PC-3 (cell line): Measurements from ENCODE around the gene CIAO2A. TPM values are rescaled to one million over a fixed set of nuclear protein-coding genes. Genes with fewer than 3 reads are reported as not detected.

ENCODE experiments used
- ATAC-seq: fragments of 200-7000 bp; cut with Tn5 transposase; 2 replicates; pipeline ENCODE4 v1.9.1; 2020; ENCODE audit warnings: mild to moderate bottlenecking, moderate library complexity
- BruUV-seq: library from RNA; stranded (reverse); fragments of 400-500 nt; replicated peaks from 2 replicates; lab custom pipeline; 2021; lab: Mats Ljungman, UMichigan
- CTCF ChIA-PET: fragments of 300-600 bp; sonication (Branson Sonifier 250); formaldehyde crosslinking; loops from one replicate; lab custom pipeline; 2022; ENCODE audit warnings: antibody characterized with exemption; lab: Charles Lee
- POLR2A ChIA-PET: fragments of 300-600 bp; sonication (Branson Sonifier 250); formaldehyde crosslinking; loops from one replicate; lab custom pipeline; 2022; ENCODE audit warnings: antibody characterized with exemption; ENCODE audit not compliant: unreplicated experiment; lab: Charles Lee
- DNase-seq: peaks from one replicate; pipeline ENCODE4 v3.0.0-alpha.2; 2015
- H2AFZ ChIP-seq: fragments of 300-600 bp; sonication (generic); 2 replicates; pipeline ENCODE4 v1.6.0; 2016; ENCODE audit warnings: antibody characterized with exemption, low read length
- H3F3A ChIP-seq: fragments of 300-600 bp; sonication (generic); one replicate; pipeline ENCODE4 v1.6.0; 2017; ENCODE audit warnings: antibody characterized with exemption, low read length, control low read depth, mild to moderate bottlenecking; ENCODE audit not compliant: unreplicated experiment
- H3K27ac ChIP-seq: fragments of 300-600 bp; sonication (generic); 2 replicates; pipeline ENCODE4 v1.5.1; 2016; ENCODE audit warnings: mild to moderate bottlenecking, low read length
- H3K27me3 ChIP-seq: fragments of 300-600 bp; sonication (generic); 2 replicates; pipeline ENCODE4 v1.6.1; 2016; ENCODE audit warnings: low read length, mixed read lengths
- H3K36me3 ChIP-seq: fragments of 300-600 bp; sonication (generic); 2 replicates; pipeline ENCODE4 v1.6.1; 2016; ENCODE audit warnings: low read depth, mixed run types, low read length, mixed read lengths
- H3K4me1 ChIP-seq: fragments of 300-600 bp; sonication (generic); 2 replicates; pipeline ENCODE4 v1.5.1; 2016; ENCODE audit warnings: low read length; ENCODE audit not compliant: insufficient read depth
- H3K4me2 ChIP-seq: fragments of 300-600 bp; sonication (generic); 2 replicates; pipeline ENCODE4 v1.6.0; 2016; ENCODE audit warnings: low read length
- H3K4me3 ChIP-seq: fragments of 300-600 bp; sonication (generic); 2 replicates; pipeline ENCODE4 v1.5.1; 2016; ENCODE audit warnings: mild to moderate bottlenecking, low read length, mixed read lengths
- H3K79me2 ChIP-seq: fragments of 300-600 bp; sonication (generic); 2 replicates; pipeline ENCODE4 v1.6.1; 2017; ENCODE audit warnings: low read length, mixed read lengths
- H3K9ac ChIP-seq: fragments of 300-600 bp; sonication (generic); 2 replicates; pipeline ENCODE4 v1.6.0; 2016; ENCODE audit warnings: mild to moderate bottlenecking, low read length
- H3K9me2 ChIP-seq: fragments of 300-600 bp; sonication (generic); replicated peaks from 2 replicates; pipeline ENCODE4 v1.6.1; 2016; ENCODE audit warnings: mixed run types, low read length, mixed read lengths
- H3K9me3 ChIP-seq: fragments of 300-600 bp; sonication (generic); 2 replicates; pipeline ENCODE4 v1.6.1; 2016; ENCODE audit warnings: low read length, mixed read lengths
- H4K20me1 ChIP-seq: fragments of 300-600 bp; sonication (generic); 2 replicates; pipeline ENCODE4 v1.6.1; 2016; ENCODE audit warnings: low read length, mixed read lengths
- EZH2 ChIP-seq: fragments of 300-600 bp; sonication (generic); IDR thresholded peaks from one replicate; pipeline ENCODE4 v1.6.1; 2017; ENCODE audit warnings: antibody characterized with exemption, mild to moderate bottlenecking, low read length; ENCODE audit not compliant: unreplicated experiment
- EZH2phosphoT487 ChIP-seq: fragments of 300-600 bp; sonication (generic); IDR thresholded peaks from 2 replicates; pipeline ENCODE4 v1.6.1; 2018; ENCODE audit warnings: mild to moderate bottlenecking, antibody characterized with exemption, low read length, borderline replicate concordance
- intact Hi-C: fragments of 100-400 bp; cut with micrococcal nuclease; formaldehyde crosslinking; loops from 2 replicates; pipeline ENCODE4 v1.9.0; 2023
- total RNA-seq: library from RNA; depleted of rRNA; stranded (reverse); fragments of >200 nt; gene quantifications from 2 replicates; pipeline ENCODE4 v1.2.3, GENCODE V29; 2014
- TF ChIP-seq, protein P1 (sequence below): fragments of 300-600 bp; sonication (generic); conservative IDR thresholded peaks from 2 replicates; pipeline ENCODE4 v1.5.1; 2017; ENCODE audit warnings: antibody characterized with exemption, low read depth, mild to moderate bottlenecking, low read length

The CIAO2A gene
- total RNA-seq, 1 experiment from 2014 or later, result 92.4 TPM

GRCh38 chr15:64131547-64131946 lies 37.9 kb upstream of the CIAO2A start:
- H3K36me3 ChIP-seq, result peaks cover 35% of the 10 kb centered on the region
- POLR2A ChIA-PET, result no interaction called here
- H3K9ac ChIP-seq, result no peak overlapping the region
- H3K4me2 ChIP-seq, result no peak overlapping the region
- no peak overlapping the region for H2AFZ ChIP-seq
- no peak for DNase-seq
- no peaks in the 10 kb centered on the region for H3F3A ChIP-seq
- no peak overlapping the region for H3K27ac ChIP-seq
- H4K20me1 ChIP-seq, result no peaks in the 10 kb centered on the region
- H3K4me3 ChIP-seq, result no peak overlapping the region
- no peaks in the 10 kb centered on the region for H3K27me3 ChIP-seq
- no peaks in the 10 kb centered on the region for H3K9me2 ChIP-seq
- no peaks in the 10 kb centered on the region for H3K79me2 ChIP-seq
- no peak for ATAC-seq
- CTCF ChIA-PET, result no interaction called here
- TF ChIP-seq, protein P1, sequence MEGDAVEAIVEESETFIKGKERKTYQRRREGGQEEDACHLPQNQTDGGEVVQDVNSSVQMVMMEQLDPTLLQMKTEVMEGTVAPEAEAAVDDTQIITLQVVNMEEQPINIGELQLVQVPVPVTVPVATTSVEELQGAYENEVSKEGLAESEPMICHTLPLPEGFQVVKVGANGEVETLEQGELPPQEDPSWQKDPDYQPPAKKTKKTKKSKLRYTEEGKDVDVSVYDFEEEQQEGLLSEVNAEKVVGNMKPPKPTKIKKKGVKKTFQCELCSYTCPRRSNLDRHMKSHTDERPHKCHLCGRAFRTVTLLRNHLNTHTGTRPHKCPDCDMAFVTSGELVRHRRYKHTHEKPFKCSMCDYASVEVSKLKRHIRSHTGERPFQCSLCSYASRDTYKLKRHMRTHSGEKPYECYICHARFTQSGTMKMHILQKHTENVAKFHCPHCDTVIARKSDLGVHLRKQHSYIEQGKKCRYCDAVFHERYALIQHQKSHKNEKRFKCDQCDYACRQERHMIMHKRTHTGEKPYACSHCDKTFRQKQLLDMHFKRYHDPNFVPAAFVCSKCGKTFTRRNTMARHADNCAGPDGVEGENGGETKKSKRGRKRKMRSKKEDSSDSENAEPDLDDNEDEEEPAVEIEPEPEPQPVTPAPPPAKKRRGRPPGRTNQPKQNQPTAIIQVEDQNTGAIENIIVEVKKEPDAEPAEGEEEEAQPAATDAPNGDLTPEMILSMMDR, result no peak
- TF ChIP-seq EZH2, result no peak
- no peak for TF ChIP-seq EZH2phosphoT487
- no peaks in the 10 kb centered on the region for H3K4me1 ChIP-seq
- BruUV-seq, result no TSS peak
- intact Hi-C loops, result no loop called here
- no peaks in the 10 kb centered on the region for H3K9me3 ChIP-seq

DNA sequence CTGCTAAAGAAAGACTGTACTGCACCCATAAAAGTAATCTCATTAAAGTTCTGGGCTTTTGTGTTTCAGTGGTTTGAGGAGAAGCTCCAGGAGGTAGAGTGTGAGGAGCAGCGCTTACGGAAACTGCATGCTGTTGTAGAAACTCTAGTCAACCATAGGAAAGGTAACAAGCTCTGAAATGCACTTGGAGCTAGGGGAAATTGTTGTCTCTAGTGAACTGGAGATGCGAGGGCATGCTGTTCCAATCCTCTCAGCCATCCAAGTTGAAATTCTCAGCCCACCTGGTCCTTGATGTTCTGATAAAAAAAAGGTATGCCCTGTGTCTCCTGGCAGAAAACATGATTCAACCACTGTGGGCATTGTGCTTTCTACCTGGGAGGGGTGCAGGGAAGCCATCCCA lies 36.5 kb upstream of the CIAO2A start:
- Histone ChIP-seq H3K4me2 (no peak overlapping the region), H3K4me3 (no peak overlapping the region), H3K36me3 (peaks cover 33% of the 10 kb centered on the region), H4K20me1 (no peaks in the 10 kb centered on the region), H3K9ac (no peak overlapping the region), H3K27me3 (no peaks in the 10 kb centered on the region), H3F3A (no peaks in the 10 kb centered on the region), H3K27ac (no peak overlapping the region), H3K79me2 (no peaks in the 10 kb centered on the region), H3K9me2 (no peaks in the 10 kb centered on the region), H3K4me1 (no peaks in the 10 kb centered on the region), H3K9me3 (no peaks in the 10 kb centered on the region), H2AFZ (no peak overlapping the region)
- CTCF ChIA-PET, result no interaction called here
- BruUV-seq, result no TSS peak
- DNase-seq (no peak), ATAC-seq (no peak)
- TF ChIP-seq, protein P1, result no peak
- TF ChIP-seq EZH2phosphoT487 (no peak), EZH2 (no peak)
- intact Hi-C loops, result no loop called here
- POLR2A ChIA-PET, result no interaction called here

- H3K4me1 ChIP-seq, result no peaks in the 10 kb centered on the region
- H2AFZ ChIP-seq, result no peak overlapping the region
- DNase-seq, result no peak
- H4K20me1 ChIP-seq, result no peaks in the 10 kb centered on the region
- no peaks in the 10 kb centered on the region for H3K9me3 ChIP-seq
- H3K4me2 ChIP-seq, result no peak overlapping the region
- no peak overlapping the region for H3K9ac ChIP-seq
- ATAC-seq, result no peak
- no peaks in the 10 kb centered on the region for H3F3A ChIP-seq
- H3K36me3 ChIP-seq, result peaks cover 38% of the 10 kb centered on the region
- TF ChIP-seq, protein P1, result no peak
- TF ChIP-seq EZH2phosphoT487, result no peak
- no peak for TF ChIP-seq EZH2
- no peaks in the 10 kb centered on the region for H3K79me2 ChIP-seq
- ChIA-PET POLR2A (no interaction called here), CTCF (no interaction called here)
- intact Hi-C loops, result no loop called here
- H3K27me3 ChIP-seq, result no peaks in the 10 kb centered on the region
- no peak overlapping the region for H3K4me3 ChIP-seq
- no TSS peak for BruUV-seq
- H3K9me2 ChIP-seq, result no peaks in the 10 kb centered on the region
- H3K27ac ChIP-seq, result no peak overlapping the region
Measured at GRCh38 chr15:64127521-64128270, 34.1 kb upstream of the CIAO2A start.
